ENCODE results near the gene CACNA1B. TPM values are rescaled to one million over a fixed set of nuclear protein-coding genes. Genes with fewer than 3 reads are reported as not detected.
"Not testable (repeated sequence)": the region's sequence is repeated elsewhere in the genome, so short reads cannot be mapped to it uniquely, and the experiment has no call there.

The CACNA1B gene
- total and polyA plus RNA-seq, 2 experiments from 2014 or later = 0.39 to 0.60 TPM

GRCh38 chr9:138140980-138141379 is 263.4 kb downstream of the CACNA1B start:
- H3K27me3 ChIP-seq; H3K27ac ChIP-seq; H3K4me1 ChIP-seq (ENCODE audit: low read depth); H3K36me3 ChIP-seq; H3K9me3 ChIP-seq (ENCODE audit: low read depth); DNase-seq (ENCODE audit: low read depth in 1 of 2, low spot score in 1 of 2); H3K4me3 ChIP-seq: not testable (repeated sequence)

- not testable (repeated sequence) for H3K27ac ChIP-seq; DNase-seq (ENCODE audit: low read depth in 1 of 2, low spot score in 1 of 2); H3K9me3 ChIP-seq (ENCODE audit: low read depth); H3K4me1 ChIP-seq (ENCODE audit: low read depth); H3K27me3 ChIP-seq; H3K36me3 ChIP-seq; H3K4me3 ChIP-seq
Observed at GRCh38 chr9:138142528-138143244, 265.1 kb downstream of the CACNA1B start.

- not testable (repeated sequence) for H3K27me3 ChIP-seq; H3K9me3 ChIP-seq (ENCODE audit: low read depth); H3K4me3 ChIP-seq; H3K27ac ChIP-seq; H3K4me1 ChIP-seq (ENCODE audit: low read depth); H3K36me3 ChIP-seq; DNase-seq (ENCODE audit: low read depth in 1 of 2, low spot score in 1 of 2)
Observed at GRCh38 chr9:138143491-138143890, 265.9 kb downstream of the CACNA1B start.

- H3K27ac ChIP-seq; H3K36me3 ChIP-seq; H3K27me3 ChIP-seq; H3K9me3 ChIP-seq (ENCODE audit: low read depth); H3K4me3 ChIP-seq; H3K4me1 ChIP-seq (ENCODE audit: low read depth): not testable (repeated sequence)
- peak; percentile 3 to 30 for DNase-seq (ENCODE audit: low read depth in 1 of 2, low spot score in 1 of 2)
Observed at GRCh38 chr9:138147556-138147955, 270.0 kb downstream of the CACNA1B start.

GRCh38 chr9:138149672-138150656 is 272.4 kb downstream of the CACNA1B start:
- not testable (repeated sequence) for H3K4me3 ChIP-seq; H3K36me3 ChIP-seq; H3K4me1 ChIP-seq (ENCODE audit: low read depth); H3K27me3 ChIP-seq; H3K9me3 ChIP-seq (ENCODE audit: low read depth); H3K27ac ChIP-seq; DNase-seq (ENCODE audit: low read depth in 1 of 2, low spot score in 1 of 2)
- TF ChIP-seq CTCF (IDR thresholded peaks at IDR 0.05; ENCODE audit: low read depth, low read length) = peak; percentile 14

- H3K36me3 ChIP-seq = not testable (repeated sequence)
Observed at GRCh38 chr9:138155788-138156187, 278.2 kb downstream of the CACNA1B start.

GRCh38 chr9:138166793-138167192 is 289.2 kb downstream of the CACNA1B start:
- DNase-seq (ENCODE audit: low read depth in 1 of 2, low spot score in 1 of 2); H3K27ac ChIP-seq: not testable (repeated sequence)

More at GRCh38 chr9:138155788-138156187, 278.2 kb downstream of the CACNA1B start:
- DNase-seq (ENCODE audit: low read depth in 1 of 2, low spot score in 1 of 2); H3K27me3 ChIP-seq; H3K4me1 ChIP-seq (ENCODE audit: low read depth); H3K9me3 ChIP-seq (ENCODE audit: low read depth); H3K27ac ChIP-seq; H3K4me3 ChIP-seq: not testable (repeated sequence)

More at GRCh38 chr9:138166793-138167192, 289.2 kb downstream of the CACNA1B start:
- H3K9me3 ChIP-seq (ENCODE audit: low read depth); H3K4me1 ChIP-seq (ENCODE audit: low read depth); H3K4me3 ChIP-seq; H3K36me3 ChIP-seq; H3K27me3 ChIP-seq: not testable (repeated sequence)
